Thoracic aorta (tissue), 2 donors: Measurements from ENCODE around the gene SLF1. TPM values are rescaled to one million over a fixed set of nuclear protein-coding genes. Genes with fewer than 3 reads are reported as not detected.

Source experiments
- ATAC-seq: fragments of 150-250 bp; one replicate; pipeline ENCODE4 v1.8.0; 2017; ENCODE audit warnings: low read depth; ENCODE audit not compliant: insufficient number of reproducible peaks, low FRiP score
- DNase-seq: peaks from one replicate; pipeline ENCODE4 v3.0.0-alpha.2; 2020; ENCODE audit warnings: low spot score
- H3K27ac ChIP-seq, 2 donors: fragments of 200-600 bp; sonication (generic); 1 replicate in 1 of 2; 2 replicates in 1 of 2; pipeline ENCODE4 v1.5.1; 2016; ENCODE audit warnings: mild to moderate bottlenecking in 2 of 2, moderate library complexity in 2 of 2
- H3K27me3 ChIP-seq: fragments of 200-600 bp; sonication (generic); replicated peaks from 2 replicates; pipeline ENCODE4 v1.6.0; 2016; ENCODE audit warnings: mild to moderate bottlenecking; ENCODE audit not compliant: insufficient read depth
- H3K36me3 ChIP-seq: fragments of 200-600 bp; sonication (generic); one replicate; pipeline ENCODE4 v1.5.1; 2016
- H3K4me1 ChIP-seq, 2 donors: fragments of 200-600 bp; sonication (generic); 1 replicate in 1 of 2; 2 replicates in 1 of 2; pipeline versions ENCODE4 v1.5.1 to v1.6.0; 2016; ENCODE audit warnings: low read depth in 2 of 2, mild to moderate bottlenecking in 1 of 2; ENCODE audit not compliant: control insufficient read depth in 1 of 2
- H3K4me3 ChIP-seq: fragments of 200-600 bp; sonication (generic); 2 replicates; pipeline ENCODE4 v1.5.1; 2016; ENCODE audit warnings: mild to moderate bottlenecking
- H3K9me3 ChIP-seq: fragments of 200-600 bp; sonication (generic); 2 replicates; pipeline ENCODE4 v1.5.1; 2016
- total RNA-seq, 2 donors: library from RNA; depleted of rRNA; stranded (reverse); fragments of >200 nt; gene quantifications; one replicate each; pipeline versions ENCODE4 v1.1.0 to v1.2.3, GENCODE V29; 2016
- TF ChIP-seq, protein P1 (sequence below): fragments of 200-600 bp; sonication (generic); IDR thresholded peaks from one replicate; pipeline ENCODE4 v1.5.1; 2019; ENCODE audit warnings: antibody characterized with exemption

SLF1 gene
- total RNA-seq, 2 donors from 2014 or later: 2.3 to 2.7 TPM

DNA sequence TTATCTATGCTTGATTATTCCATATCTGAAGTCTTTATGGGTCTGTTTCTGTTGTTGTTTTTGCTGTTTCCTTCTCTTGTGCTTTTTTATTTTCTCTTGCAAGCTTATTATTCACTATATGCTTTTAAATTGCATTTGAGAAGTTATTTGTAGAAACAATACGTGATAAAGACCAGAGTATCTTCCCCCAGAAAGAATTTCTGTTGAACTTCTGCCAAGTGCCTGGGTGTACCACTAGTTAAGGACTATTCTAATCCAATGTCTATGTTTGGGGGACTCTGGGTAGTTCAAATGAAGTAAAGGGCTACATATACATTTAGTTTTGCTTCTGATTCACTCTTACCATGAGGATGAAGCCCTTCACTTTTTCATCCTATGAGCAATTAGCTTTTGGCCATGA, 54.3 kb downstream of the SLF1 start:
- TF ChIP-seq, protein P1, sequence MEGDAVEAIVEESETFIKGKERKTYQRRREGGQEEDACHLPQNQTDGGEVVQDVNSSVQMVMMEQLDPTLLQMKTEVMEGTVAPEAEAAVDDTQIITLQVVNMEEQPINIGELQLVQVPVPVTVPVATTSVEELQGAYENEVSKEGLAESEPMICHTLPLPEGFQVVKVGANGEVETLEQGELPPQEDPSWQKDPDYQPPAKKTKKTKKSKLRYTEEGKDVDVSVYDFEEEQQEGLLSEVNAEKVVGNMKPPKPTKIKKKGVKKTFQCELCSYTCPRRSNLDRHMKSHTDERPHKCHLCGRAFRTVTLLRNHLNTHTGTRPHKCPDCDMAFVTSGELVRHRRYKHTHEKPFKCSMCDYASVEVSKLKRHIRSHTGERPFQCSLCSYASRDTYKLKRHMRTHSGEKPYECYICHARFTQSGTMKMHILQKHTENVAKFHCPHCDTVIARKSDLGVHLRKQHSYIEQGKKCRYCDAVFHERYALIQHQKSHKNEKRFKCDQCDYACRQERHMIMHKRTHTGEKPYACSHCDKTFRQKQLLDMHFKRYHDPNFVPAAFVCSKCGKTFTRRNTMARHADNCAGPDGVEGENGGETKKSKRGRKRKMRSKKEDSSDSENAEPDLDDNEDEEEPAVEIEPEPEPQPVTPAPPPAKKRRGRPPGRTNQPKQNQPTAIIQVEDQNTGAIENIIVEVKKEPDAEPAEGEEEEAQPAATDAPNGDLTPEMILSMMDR: no peak
- DNase-seq (no peak), ATAC-seq (no peak)
- Histone ChIP-seq H3K9me3 (no peaks in the 10 kb centered on the region), H3K36me3 (no peaks in the 10 kb centered on the region), H3K4me1 (no peaks in the 10 kb centered on the region), H3K4me3 (no peak overlapping the region), H3K27ac (no peak overlapping the region), H3K27me3 (no peaks in the 10 kb centered on the region)

DNA sequence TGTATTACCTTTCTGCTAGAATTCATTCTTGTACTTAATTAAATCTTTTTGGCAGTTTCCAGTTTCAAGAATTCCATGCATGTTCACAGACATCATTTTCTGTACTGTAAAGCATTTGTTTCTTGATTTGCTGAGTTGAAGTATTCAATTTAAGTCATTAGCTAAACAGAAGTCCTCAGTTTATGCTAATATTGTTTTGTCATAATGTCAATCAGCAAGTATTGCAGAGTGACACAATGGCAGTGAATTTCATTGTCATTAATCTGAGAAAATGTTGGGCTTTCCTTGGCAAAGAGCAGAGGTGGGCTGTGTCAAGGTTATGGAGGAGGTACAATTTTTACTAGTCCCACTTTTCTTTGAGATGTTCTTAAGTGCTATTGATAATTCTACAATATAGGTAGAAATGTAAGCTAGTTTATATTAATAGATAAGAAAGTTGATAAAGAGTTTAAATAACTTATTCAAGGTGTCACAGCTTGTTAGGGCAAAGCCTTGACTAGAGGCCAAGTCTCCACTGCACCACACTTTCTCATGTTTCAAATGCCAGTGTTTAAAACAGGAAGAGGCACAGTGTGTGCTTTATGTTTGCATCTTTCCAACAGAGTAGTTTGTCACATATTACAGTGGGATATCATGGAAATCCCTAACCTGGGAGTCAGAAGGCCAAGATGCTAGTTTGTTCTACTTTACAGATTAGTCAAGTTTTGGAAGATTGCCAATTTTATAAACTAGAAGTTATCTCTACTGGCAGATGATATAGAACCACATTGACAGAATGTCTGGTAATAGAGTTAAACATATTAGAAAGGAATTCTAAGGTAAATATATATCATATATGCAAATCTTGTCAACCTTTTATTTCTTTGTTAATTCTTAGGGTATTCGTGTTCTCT, 56.3 kb downstream of the SLF1 start:
- Histone ChIP-seq H3K4me1 (no peaks in the 10 kb centered on the region), H3K36me3 (no peaks in the 10 kb centered on the region), H3K4me3 (no peak overlapping the region), H3K9me3 (no peaks in the 10 kb centered on the region), H3K27me3 (no peaks in the 10 kb centered on the region), H3K27ac (no peak overlapping the region)
- no peak for ATAC-seq
- no peak for DNase-seq
- TF ChIP-seq, protein P1: no peak

DNA sequence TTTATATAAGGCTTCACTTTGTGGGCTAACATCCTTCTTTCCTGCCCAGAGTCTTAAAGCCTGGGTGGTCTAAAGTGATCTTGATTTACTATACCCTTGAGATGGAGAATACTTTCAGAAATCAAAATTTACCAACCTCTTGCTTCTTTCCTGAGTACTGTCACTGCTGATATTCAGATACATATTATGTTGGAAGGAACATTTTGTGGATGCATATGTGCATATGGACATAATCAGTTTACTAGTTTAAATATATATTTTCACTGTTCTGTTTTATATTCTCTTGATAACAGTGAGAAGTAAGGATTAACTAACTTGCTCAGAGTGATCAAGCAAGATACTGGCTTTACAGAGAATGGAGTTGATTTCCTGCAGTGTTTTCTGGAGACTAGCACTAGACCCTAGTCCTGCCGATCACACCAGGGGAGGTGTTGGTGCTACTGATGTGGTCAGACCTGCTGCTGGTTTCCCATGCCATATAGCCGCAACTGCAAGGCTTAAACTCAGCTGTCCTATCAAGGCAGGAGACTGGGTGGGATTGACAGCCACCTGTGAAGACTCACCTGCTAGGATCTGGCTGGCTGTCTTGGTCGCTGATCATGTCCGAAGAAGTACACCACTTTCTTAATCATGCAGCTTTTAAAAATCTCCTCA, 57.6 kb downstream of the SLF1 start:
- Histone ChIP-seq H3K27ac (no peak overlapping the region), H3K27me3 (no peaks in the 10 kb centered on the region), H3K9me3 (no peaks in the 10 kb centered on the region), H3K36me3 (no peaks in the 10 kb centered on the region), H3K4me3 (no peak overlapping the region), H3K4me1 (no peaks in the 10 kb centered on the region)
- TF ChIP-seq, protein P1: no peak
- ATAC-seq (no peak), DNase-seq (no peak)

DNA sequence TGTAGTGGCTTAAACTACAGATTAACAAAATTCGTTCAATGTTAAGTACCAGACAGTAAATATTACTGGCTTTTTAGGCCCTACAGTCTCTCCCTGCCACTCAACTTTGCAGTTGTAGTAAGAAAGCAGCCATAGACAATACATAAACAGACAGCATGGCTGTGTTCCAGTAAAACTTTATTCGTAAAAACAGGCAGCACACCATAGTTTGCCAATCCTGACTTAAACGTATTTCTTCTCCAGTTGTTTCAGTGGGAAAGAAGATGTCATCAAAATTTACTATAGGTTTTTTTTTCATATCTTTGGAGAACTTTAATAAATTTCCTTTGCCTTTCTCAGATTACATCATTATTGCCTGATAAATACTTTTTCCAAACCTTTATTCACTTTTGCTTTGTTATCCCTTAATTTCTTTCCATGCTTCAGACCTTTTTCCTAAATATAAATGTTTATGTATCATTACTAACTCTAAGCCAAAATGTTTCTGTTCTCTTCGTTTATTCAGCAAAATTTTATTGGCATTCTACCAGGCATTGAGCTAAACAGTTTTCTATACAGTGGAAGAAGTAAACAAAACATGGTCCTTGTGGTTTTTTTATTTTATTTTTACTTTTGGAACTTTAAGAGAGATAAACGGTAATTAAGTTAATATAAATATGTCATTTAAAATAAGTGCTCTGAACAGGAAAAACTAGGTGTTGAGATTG, 64.5 kb downstream of the SLF1 start:
- no peak for ATAC-seq
- no peaks in the 10 kb centered on the region for H3K4me1 ChIP-seq
- H3K27ac ChIP-seq: no peak overlapping the region
- TF ChIP-seq, protein P1: no peak
- no peaks in the 10 kb centered on the region for H3K36me3 ChIP-seq
- H3K4me3 ChIP-seq: no peak overlapping the region
- H3K9me3 ChIP-seq: no peaks in the 10 kb centered on the region
- DNase-seq: no peak
- H3K27me3 ChIP-seq: no peaks in the 10 kb centered on the region

DNA sequence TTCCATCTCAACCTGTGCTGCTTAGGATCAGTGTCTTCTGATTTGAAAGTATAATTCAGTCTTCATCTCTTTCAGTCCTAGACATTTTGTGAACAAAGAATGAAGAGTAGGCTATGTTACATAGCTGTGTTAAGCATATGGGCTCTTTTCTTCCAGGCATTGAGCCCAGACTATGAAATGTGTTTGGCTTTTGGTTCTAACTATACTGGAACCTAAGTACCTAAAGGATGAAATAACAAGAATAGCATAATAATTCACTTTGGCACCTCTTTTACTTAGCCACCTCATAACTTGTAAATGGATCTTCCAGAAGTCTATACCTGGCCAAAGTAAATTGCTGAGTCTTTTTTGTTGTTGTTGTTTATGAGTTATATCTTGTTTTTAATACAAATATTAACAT, 71.4 kb downstream of the SLF1 start:
- H3K36me3 ChIP-seq: no peaks in the 10 kb centered on the region

More for the DNA sequence above, 71.4 kb downstream of the SLF1 start:
- TF ChIP-seq, protein P1: no peak
- no peak for ATAC-seq
- no peak for DNase-seq
- Histone ChIP-seq H3K27ac (no peak overlapping the region), H3K27me3 (no peaks in the 10 kb centered on the region), H3K4me3 (no peak overlapping the region), H3K9me3 (no peaks in the 10 kb centered on the region), H3K4me1 (no peaks in the 10 kb centered on the region)
